ENCODE measurements around the gene OR2T10.
"Not testable (repeated sequence)": the region's sequence is repeated elsewhere in the genome, so short reads cannot be mapped to it uniquely, and the experiment has no call there.

OR2T10 gene

DNA sequence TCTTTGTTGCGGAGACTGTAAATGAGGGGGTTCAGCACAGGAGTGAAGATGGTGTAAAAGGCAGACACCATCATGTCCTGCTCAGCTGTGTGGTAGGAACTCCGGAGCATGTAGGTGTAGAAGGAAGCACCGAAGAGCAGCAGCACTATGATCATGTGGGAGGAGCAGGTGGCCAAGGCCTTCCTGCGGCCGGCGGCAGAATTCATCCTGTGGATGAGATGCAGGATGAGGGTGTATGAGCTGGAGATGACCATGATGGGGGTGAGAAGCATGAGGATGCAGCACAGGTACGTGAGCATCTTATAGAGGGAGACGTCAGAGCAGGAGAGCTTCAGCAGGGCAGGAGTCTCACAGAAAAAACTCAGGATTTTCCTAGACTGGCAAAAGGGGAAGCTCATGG is 23.6 kb downstream of the OR2T10 start:
- not testable (repeated sequence) for H3K27me3 Mint-ChIP-seq; DNase-seq; H3K27ac Mint-ChIP-seq; H3K36me3 Mint-ChIP-seq (ENCODE audit: low read depth); H3K4me3 Mint-ChIP-seq; H3K4me1 Mint-ChIP-seq (ENCODE audit: low read depth); H3K9me3 Mint-ChIP-seq

DNA sequence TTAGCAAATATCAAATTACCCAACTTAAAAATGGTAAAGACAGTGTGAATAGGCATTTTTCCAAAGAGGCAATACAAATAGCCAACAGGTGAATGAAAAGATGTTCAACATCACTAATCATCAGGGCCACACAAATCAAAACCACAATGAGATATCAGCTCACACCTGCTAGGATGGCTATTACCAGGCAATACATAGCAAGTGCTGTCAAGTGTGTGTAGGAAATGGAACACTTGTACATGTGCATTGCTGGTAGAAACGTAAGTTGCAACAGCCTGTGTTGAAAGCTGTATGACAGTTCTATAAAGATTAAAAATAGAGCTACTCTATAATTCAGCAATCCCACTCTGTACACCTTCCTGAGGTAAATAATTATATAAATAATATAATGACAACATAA is 25.5 kb downstream of the OR2T10 start:
- H3K9me3 Mint-ChIP-seq; H3K36me3 Mint-ChIP-seq (ENCODE audit: low read depth); H3K4me1 Mint-ChIP-seq (ENCODE audit: low read depth); DNase-seq; H3K27me3 Mint-ChIP-seq; H3K27ac Mint-ChIP-seq; H3K4me3 Mint-ChIP-seq: not testable (repeated sequence)

DNA sequence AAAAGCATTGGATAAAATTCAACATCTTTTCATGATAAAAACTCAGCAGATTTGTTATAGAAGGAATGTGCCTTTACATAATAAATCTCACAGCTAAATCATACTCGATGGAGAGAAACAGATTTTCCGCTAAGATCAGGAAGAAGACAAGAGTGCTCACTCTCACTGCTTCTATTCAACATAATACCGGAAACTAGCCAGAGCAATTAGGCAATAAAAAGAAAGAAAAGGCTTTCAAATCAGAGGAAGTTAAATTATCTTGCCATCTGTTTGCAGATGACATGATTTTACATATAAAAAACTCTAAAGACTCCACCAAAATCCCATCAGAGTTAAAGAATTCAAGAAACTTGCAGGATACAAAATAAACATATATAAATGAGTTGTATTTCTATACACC is 26.7 kb downstream of the OR2T10 start:
- not testable (repeated sequence) for H3K27me3 Mint-ChIP-seq; DNase-seq; H3K9me3 Mint-ChIP-seq; H3K27ac Mint-ChIP-seq; H3K36me3 Mint-ChIP-seq (ENCODE audit: low read depth); H3K4me3 Mint-ChIP-seq; H3K4me1 Mint-ChIP-seq (ENCODE audit: low read depth)

DNA sequence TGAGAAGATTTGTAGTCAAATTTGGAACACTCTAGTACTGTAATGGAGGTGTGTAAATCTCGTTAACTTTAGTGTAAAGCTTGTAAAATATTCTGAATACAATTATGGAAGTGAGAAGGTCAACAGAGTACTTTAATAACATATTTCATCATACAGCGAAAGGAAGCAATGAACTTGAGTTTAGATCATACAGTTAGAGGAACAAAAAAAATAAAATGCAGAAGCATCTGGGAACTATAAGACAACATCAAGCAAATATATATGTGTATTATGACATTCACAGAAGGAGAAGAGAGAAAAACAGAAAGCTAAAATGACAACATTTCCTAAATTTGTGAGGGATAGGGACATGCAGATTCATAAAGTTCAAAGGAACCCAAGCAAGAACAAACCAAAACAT is 28.5 kb downstream of the OR2T10 start:
- not testable (repeated sequence) for H3K36me3 Mint-ChIP-seq (ENCODE audit: low read depth); H3K9me3 Mint-ChIP-seq; H3K4me3 Mint-ChIP-seq; H3K27me3 Mint-ChIP-seq; DNase-seq; H3K27ac Mint-ChIP-seq
- H3K4me1 Mint-ChIP-seq (ENCODE audit: low read depth) = peaks cover 12% of the 10 kb centered on the region

DNA sequence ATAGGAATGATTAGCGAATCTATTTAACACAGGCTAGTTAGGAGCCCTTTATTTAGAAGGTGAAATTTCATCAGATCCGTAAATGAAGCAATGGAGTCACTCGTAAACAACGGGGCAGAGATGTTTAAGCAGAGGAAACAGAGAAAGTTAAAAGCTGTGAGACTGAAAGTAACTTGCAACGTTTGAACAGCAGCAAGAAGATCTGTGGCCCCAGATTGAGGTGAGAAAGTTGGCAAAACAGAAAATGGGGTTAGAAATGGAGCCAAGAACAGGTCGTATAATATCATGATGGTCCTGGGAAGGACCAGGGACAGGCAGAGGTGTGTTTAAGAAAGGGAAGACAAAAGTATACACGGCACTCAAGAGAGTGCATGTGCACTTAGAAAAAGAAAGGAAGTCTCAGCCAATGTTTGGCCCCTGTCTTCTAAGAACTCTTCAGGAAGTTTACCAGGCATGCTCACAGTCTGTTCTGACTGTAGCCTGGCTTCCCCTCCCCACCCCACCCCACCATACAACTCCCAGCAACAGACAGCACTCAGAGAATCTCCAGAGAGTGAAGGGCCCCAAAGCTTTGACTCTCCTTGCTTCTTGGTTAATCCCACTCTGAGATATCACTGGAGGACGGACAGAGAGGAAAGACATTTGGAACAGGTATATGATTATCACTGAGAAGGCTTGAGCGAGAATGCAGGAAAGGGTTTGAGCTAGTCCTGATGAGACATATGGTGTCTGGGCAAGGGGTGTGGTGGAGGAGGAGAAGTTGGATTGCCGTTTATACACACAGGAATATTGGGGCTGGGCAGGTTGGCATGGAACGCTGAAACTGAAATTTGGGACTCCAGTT is 31.7 kb downstream of the OR2T10 start:
- not testable (repeated sequence) for H3K36me3 Mint-ChIP-seq (ENCODE audit: low read depth); H3K27me3 Mint-ChIP-seq; H3K9me3 Mint-ChIP-seq
- peak overlapping the region; percentile 69 for H3K4me3 Mint-ChIP-seq
- H3K4me1 Mint-ChIP-seq (ENCODE audit: low read depth) = peaks cover 11% of the 10 kb centered on the region
- peak overlapping the region; percentile 91 for H3K27ac Mint-ChIP-seq
- peak; percentile 30 for DNase-seq

DNA sequence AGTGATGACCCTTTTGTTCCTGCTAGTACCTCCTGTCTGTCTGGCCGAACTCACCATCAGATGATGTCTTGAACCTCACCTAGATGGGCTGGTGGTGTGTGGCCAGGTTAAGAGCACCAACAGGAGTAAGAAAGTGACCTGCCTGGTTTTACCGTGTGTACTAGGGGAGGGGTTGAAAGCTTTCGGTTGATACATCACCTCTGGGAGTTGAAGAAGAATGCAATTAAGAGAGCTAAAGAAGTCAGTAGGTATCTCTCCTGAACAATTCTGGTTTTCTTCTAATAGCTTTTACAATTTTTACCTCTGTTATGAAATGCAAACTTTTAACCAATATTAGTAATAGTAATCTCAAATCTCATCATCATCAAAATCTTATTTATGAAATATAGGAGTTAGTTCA is 34.8 kb downstream of the OR2T10 start, which contains the start of gene OR2T29:
Gene OR2T29 (minus strand): TSS at position 101 of the 400 bp plus-strand sequence. CDS start 3,281 bp downstream, outside the sequence.
- H3K27ac Mint-ChIP-seq; H3K4me1 Mint-ChIP-seq (ENCODE audit: low read depth); H3K4me3 Mint-ChIP-seq; H3K27me3 Mint-ChIP-seq; H3K36me3 Mint-ChIP-seq (ENCODE audit: low read depth); H3K9me3 Mint-ChIP-seq; DNase-seq: not testable (repeated sequence)

DNA sequence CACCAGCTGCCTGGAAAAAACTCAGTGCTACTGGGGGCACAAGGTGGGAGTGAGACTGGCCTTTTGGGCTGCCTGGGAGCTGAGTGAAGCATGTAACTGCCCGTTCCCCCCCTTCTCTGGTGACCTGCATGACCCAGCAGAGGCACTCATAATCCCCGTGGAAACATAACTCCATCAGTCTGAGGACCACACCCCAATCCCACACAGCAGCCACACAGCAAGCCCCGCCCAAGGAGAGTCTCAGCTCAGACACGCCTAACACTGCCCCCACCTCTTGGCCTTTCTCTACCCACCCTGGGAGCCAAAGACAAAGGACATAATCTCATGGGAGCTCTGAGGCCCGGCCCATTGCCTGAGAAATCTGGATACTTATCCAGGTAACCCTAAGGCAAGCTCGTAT is 46.5 kb downstream of the OR2T10 start:
- H3K4me3 Mint-ChIP-seq; H3K4me1 Mint-ChIP-seq (ENCODE audit: low read depth); DNase-seq; H3K27ac Mint-ChIP-seq; H3K27me3 Mint-ChIP-seq; H3K36me3 Mint-ChIP-seq (ENCODE audit: low read depth); H3K9me3 Mint-ChIP-seq: not testable (repeated sequence)

DNA sequence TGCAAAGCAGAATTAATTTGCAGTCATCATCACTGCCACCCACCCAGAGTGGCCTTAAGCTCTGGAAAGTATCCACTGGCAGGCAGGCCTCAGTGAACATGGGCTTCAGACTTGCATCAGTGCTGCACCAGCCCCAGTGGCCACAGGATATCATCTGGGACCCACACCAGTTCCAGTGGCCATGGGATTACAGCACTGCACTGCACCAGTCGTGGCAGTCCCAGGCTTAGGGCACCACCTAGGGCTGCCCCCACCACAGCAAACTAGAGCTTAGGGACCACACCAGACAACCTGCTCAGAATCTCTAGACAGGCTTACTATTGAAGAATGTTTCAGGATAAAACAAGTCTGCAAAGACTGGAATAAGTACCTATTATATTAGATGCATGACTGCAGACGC is 50.1 kb downstream of the OR2T10 start:
- DNase-seq; H3K27me3 Mint-ChIP-seq; H3K27ac Mint-ChIP-seq; H3K4me1 Mint-ChIP-seq (ENCODE audit: low read depth); H3K36me3 Mint-ChIP-seq (ENCODE audit: low read depth); H3K9me3 Mint-ChIP-seq; H3K4me3 Mint-ChIP-seq: not testable (repeated sequence)
